Lower lobe of right lung (tissue), 2 donors: ENCODE measurements around the gene SSC5D. TPM values are rescaled to one million over a fixed set of nuclear protein-coding genes. Genes with fewer than 3 reads are reported as not detected.

Experiments used
- ATAC-seq, 2 donors: fragments of 200-7000 bp; cut with Tn5 transposase; one replicate each; pipeline ENCODE4 v1.9.1; 2020 to 2022; ENCODE audit warnings: mild to moderate bottlenecking in 2 of 2, moderate library complexity in 2 of 2
- DNase-seq: peaks from one replicate; pipeline ENCODE4 v3.0.0-alpha.2; 2020
- H3K27ac ChIP-seq: fragments of 200-600 bp; one replicate; pipeline ENCODE4 v1.8.0; 2022
- H3K27me3 ChIP-seq: fragments of 200-600 bp; one replicate; pipeline ENCODE4 v1.8.0; 2022; ENCODE audit warnings: low read depth
- H3K36me3 ChIP-seq: fragments of 200-600 bp; one replicate; pipeline ENCODE4 v1.8.0; 2022; ENCODE audit warnings: mild to moderate bottlenecking
- H3K4me1 ChIP-seq: fragments of 200-600 bp; one replicate; pipeline ENCODE4 v1.8.0; 2022
- H3K4me3 ChIP-seq: fragments of 200-600 bp; one replicate; pipeline ENCODE4 v1.8.0; 2022; ENCODE audit warnings: mild to moderate bottlenecking
- H3K9me3 ChIP-seq: fragments of 200-600 bp; one replicate; pipeline ENCODE4 v1.8.0; 2022
- CTCF ChIP-seq: fragments of 200-600 bp; IDR thresholded peaks from one replicate; pipeline ENCODE4 v1.8.0; 2022; ENCODE audit warnings: antibody characterized with exemption, mild to moderate bottlenecking
- intact Hi-C: fragments of 100-400 bp; cut with DNase I; formaldehyde crosslinking; loops from one replicate; pipeline ENCODE4 v1.11.0; 2022
- total RNA-seq: library from RNA; stranded (reverse); fragmentation: NEBNext Ultra II Directional; extraction: Animal tissue kit (Norgen Biotek cat#: 25700); gene quantifications from one replicate; pipeline ENCODE4 v1.2.1, GENCODE V29; 2021
- donor health status: DM: no; HTN: yes; CAD: no; lungs with severe emphysema.

SSC5D gene
- total RNA-seq, 1 donor from 2014 or later = 4.7 TPM

DNA sequence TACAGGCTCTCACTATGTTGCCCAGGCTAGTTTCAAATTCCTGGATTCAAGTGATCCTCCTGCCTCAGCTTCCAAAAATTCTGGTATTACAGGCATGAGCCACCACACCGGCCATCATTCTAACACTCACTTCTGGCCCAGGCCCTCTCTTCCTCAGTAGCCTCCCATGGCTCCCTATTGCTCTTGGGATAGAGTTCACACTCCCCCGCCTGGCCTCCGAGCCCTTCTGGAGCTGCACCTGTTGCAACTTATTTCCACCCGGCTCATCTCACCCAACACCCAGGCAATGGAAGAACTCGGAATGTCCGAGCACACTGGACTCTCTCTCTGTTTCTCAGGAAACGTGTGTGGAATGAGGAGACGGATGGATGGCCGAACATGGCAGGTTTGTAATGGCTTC lies 66.1 kb downstream of the SSC5D start:
- ATAC-seq = no peak
- Histone ChIP-seq H3K36me3 (no peaks in the 10 kb centered on the region), H3K9me3 (no peaks in the 10 kb centered on the region), H3K4me1 (peaks cover 9% of the 10 kb centered on the region), H3K4me3 (no peak overlapping the region), H3K27me3 (peaks cover 7% of the 10 kb centered on the region), H3K27ac (no peak overlapping the region)
- TF ChIP-seq CTCF = no peak
- no peak for DNase-seq
- intact Hi-C loops = no loop called here

DNA sequence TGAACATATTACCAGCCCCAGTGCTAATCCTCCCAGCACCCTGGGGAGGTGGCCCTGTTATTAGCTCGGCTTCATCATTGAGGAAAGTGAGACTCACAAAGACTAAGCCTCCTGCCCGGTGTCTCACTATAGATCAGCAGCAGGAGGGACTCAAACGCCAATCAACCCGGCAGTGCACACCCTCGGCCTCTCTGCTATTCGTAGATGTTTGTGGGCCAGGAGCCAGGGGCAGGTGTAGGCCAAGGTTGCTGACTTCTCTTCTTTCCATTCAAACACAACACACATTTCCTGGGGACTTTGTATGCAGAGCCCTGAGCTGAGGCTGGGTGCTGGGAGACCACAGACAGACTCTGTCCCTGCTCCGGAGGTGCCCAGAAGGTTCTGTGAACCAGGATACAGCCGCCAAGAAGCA lies 66.5 kb downstream of the SSC5D start:
- ATAC-seq (no peak), DNase-seq (no peak)

DNA sequence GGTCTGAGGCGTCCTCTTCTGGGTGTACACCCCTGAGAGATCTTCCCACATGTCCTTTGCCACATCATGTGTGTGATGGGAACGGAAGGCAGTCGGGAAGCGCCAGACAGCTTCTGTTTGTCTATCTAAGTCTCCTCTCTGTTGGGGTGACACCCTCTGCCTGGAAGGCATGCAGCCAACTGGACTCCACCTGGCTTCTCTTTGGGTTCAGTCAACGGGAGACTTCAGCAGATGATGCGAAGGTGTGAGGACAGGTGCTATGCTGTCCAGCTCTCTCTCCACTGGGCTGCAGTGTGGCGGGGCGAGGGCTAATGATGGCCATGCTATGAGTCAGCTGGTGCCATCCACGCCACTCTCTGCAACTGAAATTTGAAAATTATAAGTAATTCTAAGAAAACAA lies 71.4 kb downstream of the SSC5D start:
- no peaks in the 10 kb centered on the region for H3K36me3 ChIP-seq
- ATAC-seq = no peak
- H3K4me1 ChIP-seq = no peaks in the 10 kb centered on the region
- TF ChIP-seq CTCF = no peak
- intact Hi-C loops = no loop called here
- peaks cover 5% of the 10 kb centered on the region for H3K27me3 ChIP-seq
- no peaks in the 10 kb centered on the region for H3K9me3 ChIP-seq
- no peak overlapping the region for H3K4me3 ChIP-seq
- no peak for DNase-seq
- no peak overlapping the region for H3K27ac ChIP-seq

More for the DNA sequence above, 66.5 kb downstream of the SSC5D start:
- Histone ChIP-seq H3K4me1 (peaks cover 5% of the 10 kb centered on the region), H3K36me3 (no peaks in the 10 kb centered on the region), H3K27me3 (peaks cover 5% of the 10 kb centered on the region), H3K27ac (no peak overlapping the region), H3K9me3 (no peaks in the 10 kb centered on the region), H3K4me3 (no peak overlapping the region)
- no peak for TF ChIP-seq CTCF
- intact Hi-C loops = no loop called here

DNA sequence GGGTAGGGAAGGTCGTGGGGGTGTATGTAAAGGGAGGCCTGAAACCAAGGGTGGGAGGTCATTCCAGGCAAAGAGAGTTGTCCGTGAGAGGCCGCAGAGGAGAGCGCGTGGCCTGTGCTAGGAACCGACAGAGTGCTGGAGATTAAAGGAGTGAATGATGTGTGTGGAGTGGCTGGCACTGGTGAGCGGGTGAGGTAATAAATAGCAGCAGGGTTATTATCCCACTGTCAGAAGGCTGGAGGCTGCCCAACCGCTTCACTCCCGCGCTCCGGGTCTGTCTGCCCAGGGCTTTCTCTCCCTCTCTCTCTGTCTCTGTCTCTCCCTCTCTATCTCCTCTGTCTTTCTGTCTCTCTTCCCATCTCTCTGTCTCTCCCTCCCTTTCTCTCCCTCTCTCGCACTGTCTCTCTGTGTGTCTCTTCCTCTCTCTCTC lies 75.0 kb downstream of the SSC5D start:
- no peak for DNase-seq
- H3K27ac ChIP-seq = no peak overlapping the region
- ATAC-seq = peak; percentile 62 to 91

DNA sequence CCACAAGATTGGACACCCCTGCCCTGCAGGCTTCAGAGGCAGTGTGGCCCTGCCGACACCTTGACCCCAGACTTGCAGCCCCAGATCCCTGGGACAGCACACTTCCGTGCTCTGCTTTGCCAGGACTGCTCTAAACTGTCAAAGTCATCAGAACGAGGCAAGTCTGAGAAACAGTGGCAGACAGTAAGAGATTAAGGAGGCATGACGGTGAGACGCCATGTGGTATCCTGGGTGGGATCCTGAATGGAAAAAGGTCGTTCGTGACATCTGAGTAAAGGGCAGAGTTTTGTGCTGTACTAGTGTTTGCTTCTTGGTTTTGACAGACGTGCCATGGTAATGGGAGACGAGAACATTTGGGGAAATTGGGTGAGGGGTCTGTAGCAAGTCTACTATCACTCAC lies 78.6 kb downstream of the SSC5D start:
- no peak overlapping the region for H3K27ac ChIP-seq
- DNase-seq = no peak
- H3K4me1 ChIP-seq = no peaks in the 10 kb centered on the region
- intact Hi-C loops = no loop called here
- ATAC-seq = no peak
- H3K4me3 ChIP-seq = no peak overlapping the region
- TF ChIP-seq CTCF = no peak
- no peaks in the 10 kb centered on the region for H3K36me3 ChIP-seq
- H3K9me3 ChIP-seq = no peaks in the 10 kb centered on the region
- peaks cover 10% of the 10 kb centered on the region for H3K27me3 ChIP-seq

More for the DNA sequence above, 75.0 kb downstream of the SSC5D start:
- no peaks in the 10 kb centered on the region for H3K36me3 ChIP-seq
- H3K4me1 ChIP-seq = no peaks in the 10 kb centered on the region
- H3K9me3 ChIP-seq = no peaks in the 10 kb centered on the region
- no peak for TF ChIP-seq CTCF
- H3K27me3 ChIP-seq = peaks cover 10% of the 10 kb centered on the region
- intact Hi-C loops = no loop called here
- no peak overlapping the region for H3K4me3 ChIP-seq
